Neural progenitor cell (in vitro differentiated cells): ENCODE results near the gene COL20A1. TPM values are rescaled to one million over a fixed set of nuclear protein-coding genes. Genes with fewer than 3 reads are reported as not detected.
A peak's percentile ranks its signal among the peaks of the same experiment; 100 is the strongest.

ENCODE experiments used
- DNase-seq: peaks from one replicate; pipeline ENCODE4 v3.0.0-alpha.2; 2016; ENCODE audit warnings: low spot score
- H2AFZ ChIP-seq: fragments of 200-600 bp; sonication (generic); replicated peaks from 2 replicates; pipeline ENCODE4 v1.6.1; 2016; ENCODE audit warnings: antibody characterized with exemption
- H3F3A ChIP-seq: fragments of 200-600 bp; sonication (generic); 2 replicates; pipeline ENCODE4 v1.6.1; 2016; ENCODE audit warnings: antibody characterized with exemption, low read depth
- H3K27ac ChIP-seq: fragments of 200-600 bp; sonication (generic); 2 replicates; pipeline ENCODE4 v1.5.1; 2016; ENCODE audit warnings: mild to moderate bottlenecking
- H3K27me3 ChIP-seq: fragments of 200-600 bp; sonication (generic); 2 replicates; pipeline ENCODE4 v1.6.1; 2016; ENCODE audit warnings: mild to moderate bottlenecking, moderate library complexity
- H3K36me3 ChIP-seq: fragments of 200-600 bp; sonication (generic); 2 replicates; pipeline ENCODE4 v1.5.1; 2016
- H3K4me1 ChIP-seq: fragments of 200-600 bp; sonication (generic); 2 replicates; pipeline ENCODE4 v1.6.1; 2016; ENCODE audit warnings: mixed run types
- H3K4me2 ChIP-seq: fragments of 200-600 bp; sonication (generic); 2 replicates; pipeline ENCODE4 v1.6.1; 2016
- H3K4me3 ChIP-seq: fragments of 200-600 bp; sonication (generic); 2 replicates; pipeline ENCODE4 v1.5.1; 2016
- H3K79me2 ChIP-seq: fragments of 200-600 bp; sonication (generic); 2 replicates; pipeline ENCODE4 v1.6.1; 2016; ENCODE audit warnings: low read depth
- H3K9ac ChIP-seq: fragments of 200-600 bp; sonication (generic); 2 replicates; pipeline ENCODE4 v1.6.1; 2016
- H3K9me3 ChIP-seq: fragments of 200-600 bp; sonication (generic); 2 replicates; pipeline ENCODE4 v1.5.1; 2016; ENCODE audit warnings: low read depth
- H4K20me1 ChIP-seq: fragments of 200-600 bp; sonication (generic); 2 replicates; pipeline ENCODE4 v1.6.1; 2016; ENCODE audit warnings: low read depth
- H3K27ac Mint-ChIP-seq: 3 replicates; pipeline ENCODE4 v1.8.0; 2021; ENCODE audit warnings: mixed read lengths
- H3K27me3 Mint-ChIP-seq: 2 replicates; pipeline ENCODE4 v1.8.0; 2022; ENCODE audit warnings: low read depth, mild to moderate bottlenecking, inconsistent platforms, moderate library complexity, mixed read lengths; ENCODE audit not compliant: insufficient read depth
- H3K36me3 Mint-ChIP-seq: 3 replicates; pipeline ENCODE4 v1.8.0; 2021; ENCODE audit warnings: mixed read lengths
- H3K4me1 Mint-ChIP-seq: 3 replicates; pipeline ENCODE4 v1.8.0; 2021; ENCODE audit warnings: mixed read lengths
- H3K4me3 Mint-ChIP-seq: 3 replicates; pipeline ENCODE4 v1.8.0; 2021; ENCODE audit warnings: mild to moderate bottlenecking, moderate library complexity, mixed read lengths
- H3K9me3 Mint-ChIP-seq: 3 replicates; pipeline ENCODE4 v1.8.0; 2020; ENCODE audit warnings: mixed read lengths
- EZH2 ChIP-seq: fragments of 200-600 bp; sonication (generic); IDR thresholded peaks from 2 replicates; pipeline ENCODE4 v1.6.1; 2017; ENCODE audit warnings: antibody characterized with exemption, mild to moderate bottlenecking, moderate library complexity
- EZH2phosphoT487 ChIP-seq: fragments of 200-600 bp; sonication (generic); IDR thresholded peaks from 2 replicates; pipeline ENCODE4 v1.6.1; 2017; ENCODE audit warnings: antibody characterized with exemption
- total RNA-seq: library from RNA; depleted of rRNA; stranded (reverse); fragments of >200 nt; gene quantifications from 2 replicates; pipeline ENCODE4 v1.2.3, GENCODE V29; 2015; ENCODE audit warnings: low replicate concordance
- TF ChIP-seq, protein P1 (sequence below): fragments of 200-600 bp; sonication (generic); IDR thresholded peaks from 2 replicates; pipeline ENCODE4 v1.5.1; 2017; ENCODE audit warnings: antibody characterized with exemption, mild to moderate bottlenecking

The COL20A1 gene
- total RNA-seq, 1 donor from 2014 or later, result 0.37 TPM

DNA sequence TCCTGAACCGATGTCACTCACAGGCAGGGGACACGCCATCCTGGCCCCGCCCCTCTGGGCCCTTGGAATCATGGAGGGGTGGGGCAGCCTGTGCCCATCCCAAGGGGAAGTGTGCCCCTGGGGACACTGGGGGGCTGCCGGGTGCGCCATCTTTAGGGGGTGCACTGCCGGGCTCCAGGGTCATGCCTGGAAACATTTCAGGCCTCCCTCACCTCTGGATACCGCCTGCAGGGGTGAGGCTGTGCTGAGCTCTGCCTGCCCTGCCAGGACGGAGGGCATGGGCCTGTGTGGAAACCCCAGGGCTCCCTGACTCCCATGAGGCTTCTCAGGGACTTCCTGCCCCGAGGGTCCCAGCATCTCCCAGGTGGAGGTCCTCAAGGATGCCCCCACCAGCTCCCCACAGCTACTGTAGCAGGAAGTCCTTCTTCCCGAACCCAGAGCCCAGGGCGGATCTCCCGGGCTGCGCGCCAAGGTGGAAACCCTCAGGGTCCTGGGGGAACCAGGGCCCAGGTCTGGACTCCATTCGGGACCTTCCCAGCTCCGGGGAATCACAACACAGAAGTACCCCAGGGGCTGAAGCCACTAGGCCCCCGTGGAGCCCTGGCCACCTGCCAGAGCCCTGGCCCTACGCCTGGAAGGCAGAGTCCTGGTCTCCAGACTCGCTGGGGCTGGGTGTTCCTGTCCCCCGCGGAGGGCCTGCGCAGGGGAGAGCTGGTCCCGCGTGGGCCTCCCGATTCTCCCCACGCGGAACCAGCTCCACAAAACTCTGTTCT is 52.5 kb downstream of the COL20A1 start:
- Histone ChIP-seq H3K4me1 (no peaks in the 10 kb centered on the region), H3K27me3 (no peaks in the 10 kb centered on the region), H3K9me3 (no peaks in the 10 kb centered on the region), H3F3A (no peaks in the 10 kb centered on the region), H3K4me3 (no peak overlapping the region), H3K27ac (no peak overlapping the region), H2AFZ (no peak overlapping the region), H3K4me2 (no peak overlapping the region), H3K36me3 (no peaks in the 10 kb centered on the region), H3K79me2 (no peaks in the 10 kb centered on the region), H4K20me1 (no peaks in the 10 kb centered on the region), H3K9ac (no peak overlapping the region)
- H3K36me3 Mint-ChIP-seq, result no peaks in the 10 kb centered on the region
- H3K9me3 Mint-ChIP-seq, result peaks cover 2% of the 10 kb centered on the region
- TF ChIP-seq, protein P1, sequence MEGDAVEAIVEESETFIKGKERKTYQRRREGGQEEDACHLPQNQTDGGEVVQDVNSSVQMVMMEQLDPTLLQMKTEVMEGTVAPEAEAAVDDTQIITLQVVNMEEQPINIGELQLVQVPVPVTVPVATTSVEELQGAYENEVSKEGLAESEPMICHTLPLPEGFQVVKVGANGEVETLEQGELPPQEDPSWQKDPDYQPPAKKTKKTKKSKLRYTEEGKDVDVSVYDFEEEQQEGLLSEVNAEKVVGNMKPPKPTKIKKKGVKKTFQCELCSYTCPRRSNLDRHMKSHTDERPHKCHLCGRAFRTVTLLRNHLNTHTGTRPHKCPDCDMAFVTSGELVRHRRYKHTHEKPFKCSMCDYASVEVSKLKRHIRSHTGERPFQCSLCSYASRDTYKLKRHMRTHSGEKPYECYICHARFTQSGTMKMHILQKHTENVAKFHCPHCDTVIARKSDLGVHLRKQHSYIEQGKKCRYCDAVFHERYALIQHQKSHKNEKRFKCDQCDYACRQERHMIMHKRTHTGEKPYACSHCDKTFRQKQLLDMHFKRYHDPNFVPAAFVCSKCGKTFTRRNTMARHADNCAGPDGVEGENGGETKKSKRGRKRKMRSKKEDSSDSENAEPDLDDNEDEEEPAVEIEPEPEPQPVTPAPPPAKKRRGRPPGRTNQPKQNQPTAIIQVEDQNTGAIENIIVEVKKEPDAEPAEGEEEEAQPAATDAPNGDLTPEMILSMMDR, result no peak
- TF ChIP-seq EZH2 (no peak), EZH2phosphoT487 (no peak)
- H3K4me3 Mint-ChIP-seq, result no peak overlapping the region
- H3K4me1 Mint-ChIP-seq, result peaks cover 27% of the 10 kb centered on the region
- DNase-seq, result no peak
- peaks cover 6% of the 10 kb centered on the region for H3K27me3 Mint-ChIP-seq
- H3K27ac Mint-ChIP-seq, result no peak overlapping the region

DNA sequence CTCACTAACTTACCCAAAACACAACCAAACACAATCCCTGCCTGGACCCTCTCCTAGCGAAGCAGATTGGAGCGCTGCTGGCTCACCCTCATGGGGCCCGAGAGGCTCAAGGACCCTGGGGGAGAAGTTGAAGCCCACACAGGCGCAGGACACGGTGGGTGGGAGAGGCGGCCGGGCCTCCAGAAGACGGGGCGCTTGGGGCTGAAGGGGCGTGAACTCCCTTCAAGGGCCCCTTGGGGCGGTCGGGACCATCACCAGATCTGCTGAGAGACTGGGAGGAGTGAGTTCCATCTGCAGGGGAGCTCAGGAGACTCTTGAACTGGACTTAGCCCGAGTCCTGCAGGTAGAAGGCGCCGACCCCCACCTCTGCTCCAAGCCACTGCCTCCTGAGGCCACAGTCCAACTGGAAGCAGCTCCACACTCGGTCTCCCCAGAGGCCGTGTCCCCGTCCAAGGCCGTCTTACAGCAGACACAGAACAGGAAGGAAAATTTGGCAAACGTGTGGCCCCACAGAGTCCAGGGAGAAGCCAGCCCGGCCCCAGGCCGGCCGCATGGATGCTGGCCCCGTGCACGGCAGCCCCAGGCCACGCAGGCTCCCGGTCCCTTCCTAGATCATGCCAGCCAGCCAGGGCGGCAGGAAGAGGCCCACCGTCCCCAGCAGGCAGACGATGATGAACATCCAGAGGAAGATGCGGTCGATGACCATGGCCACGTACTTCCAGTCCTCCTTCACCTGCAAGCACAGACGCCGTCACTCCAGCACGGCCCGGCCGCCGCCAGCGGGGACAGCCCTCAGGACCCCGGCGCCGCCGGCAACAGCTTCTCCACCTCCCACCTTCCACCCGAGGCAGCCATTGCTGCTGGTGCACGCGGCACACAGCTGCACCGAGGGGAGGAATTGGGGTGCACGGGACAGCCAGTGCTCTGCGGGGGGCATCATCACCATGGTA is 53.4 kb downstream of the COL20A1 start:
- TF ChIP-seq EZH2phosphoT487 (no peak), EZH2 (no peak)
- TF ChIP-seq, protein P1, result no peak
- H3K4me3 Mint-ChIP-seq, result no peak overlapping the region
- no peak overlapping the region for H3K4me2 ChIP-seq
- no peak for DNase-seq
- no peaks in the 10 kb centered on the region for H4K20me1 ChIP-seq
- H3K9ac ChIP-seq, result no peak overlapping the region
- H3K36me3 Mint-ChIP-seq, result no peaks in the 10 kb centered on the region
- H3K4me1 Mint-ChIP-seq, result peaks cover 27% of the 10 kb centered on the region
- H3K27me3 ChIP-seq, result no peaks in the 10 kb centered on the region
- peaks cover 5% of the 10 kb centered on the region for H3K9me3 Mint-ChIP-seq
- no peak overlapping the region for H2AFZ ChIP-seq
- H3K36me3 ChIP-seq, result no peaks in the 10 kb centered on the region
- no peaks in the 10 kb centered on the region for H3K4me1 ChIP-seq
- no peak overlapping the region for H3K4me3 ChIP-seq
- H3F3A ChIP-seq, result peaks cover 4% of the 10 kb centered on the region
- H3K27me3 Mint-ChIP-seq, result peaks cover 12% of the 10 kb centered on the region
- peak overlapping the region; percentile 53 for H3K27ac Mint-ChIP-seq
- H3K27ac ChIP-seq, result no peak overlapping the region
- no peaks in the 10 kb centered on the region for H3K79me2 ChIP-seq
- H3K9me3 ChIP-seq, result no peaks in the 10 kb centered on the region

DNA sequence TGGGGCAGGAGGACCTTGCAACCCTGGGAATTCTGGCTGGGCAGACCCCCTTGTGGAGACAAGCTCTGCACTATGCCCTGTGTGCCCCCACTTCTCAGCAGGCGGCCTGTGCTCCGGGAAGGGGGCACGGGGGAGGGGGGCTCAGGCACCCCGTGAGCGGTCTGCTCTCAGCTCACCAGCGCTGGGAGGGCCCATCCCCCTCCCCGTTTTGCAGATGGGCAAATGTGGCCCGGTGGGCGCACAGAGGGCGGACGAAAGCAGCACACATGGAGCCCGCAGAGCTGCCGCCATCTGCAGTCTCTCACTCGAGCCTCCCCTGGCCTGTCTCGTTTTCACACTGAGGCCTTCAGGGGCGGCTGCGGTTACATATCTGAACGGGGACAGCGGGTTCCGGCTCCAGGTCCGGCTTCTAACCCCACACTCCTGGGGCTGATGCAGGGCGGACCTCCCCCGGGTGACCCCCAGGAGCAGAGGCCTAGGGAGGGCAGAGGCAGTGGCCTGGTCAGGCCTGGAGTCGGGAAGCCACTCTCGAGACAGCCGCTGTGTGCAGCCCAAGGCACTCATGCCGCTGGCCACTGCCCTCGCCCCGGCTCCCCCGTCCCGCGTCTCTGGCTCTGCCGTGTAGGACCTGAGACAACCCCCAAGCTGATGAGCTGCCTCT is 54.2 kb downstream of the COL20A1 start:
- no peak for DNase-seq
- Mint-ChIP-seq H3K9me3 (peaks cover 5% of the 10 kb centered on the region), H3K36me3 (no peaks in the 10 kb centered on the region), H3K27ac (no peak overlapping the region), H3K27me3 (peaks cover 12% of the 10 kb centered on the region), H3K4me1 (peaks cover 22% of the 10 kb centered on the region), H3K4me3 (no peak overlapping the region)
- no peaks in the 10 kb centered on the region for H3K9me3 ChIP-seq
- TF ChIP-seq EZH2 (no peak), EZH2phosphoT487 (no peak)
- TF ChIP-seq, protein P1, result no peak
- H3K4me1 ChIP-seq, result peaks cover 3% of the 10 kb centered on the region
- H3K4me2 ChIP-seq, result no peak overlapping the region
- H4K20me1 ChIP-seq, result no peaks in the 10 kb centered on the region
- no peaks in the 10 kb centered on the region for H3K27me3 ChIP-seq
- peaks cover 10% of the 10 kb centered on the region for H3F3A ChIP-seq
- H2AFZ ChIP-seq, result no peak overlapping the region
- H3K9ac ChIP-seq, result no peak overlapping the region
- no peaks in the 10 kb centered on the region for H3K36me3 ChIP-seq
- no peak overlapping the region for H3K27ac ChIP-seq
- H3K79me2 ChIP-seq, result no peaks in the 10 kb centered on the region
- H3K4me3 ChIP-seq, result no peak overlapping the region
